ENCODE data around the gene DBP. TPM values are rescaled to one million over a fixed set of nuclear protein-coding genes. Genes with fewer than 3 reads are reported as not detected.

DBP gene
- total and polyA plus RNA-seq, 2 donors (not counting 1 experiment from before 2014, with no cell fraction given): 4.8 to 23.6 TPM

DNA sequence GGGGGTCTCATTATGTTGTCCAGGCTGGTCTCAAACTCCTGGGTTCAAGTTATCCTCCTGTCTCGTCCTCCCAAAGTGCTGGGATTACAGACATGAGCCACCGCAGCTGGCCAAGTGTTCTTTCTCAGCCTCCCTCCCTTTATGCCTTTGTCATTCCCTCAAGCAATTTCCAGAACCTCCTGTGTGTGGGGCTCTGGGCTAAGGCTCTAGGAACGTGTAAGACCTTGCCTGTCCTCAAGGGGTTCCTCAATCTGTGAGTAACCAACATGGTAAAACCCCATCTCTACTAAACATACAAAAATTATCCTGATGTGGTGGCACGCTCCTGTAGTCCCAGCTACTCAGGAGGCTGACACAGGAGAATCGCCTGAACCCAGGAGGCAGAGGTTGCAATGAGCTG lies 46.2 kb downstream of the DBP start:
- Histone ChIP-seq H2AFZ (ENCODE audit: low read length) (no peak overlapping the region), H3K4me2 (ENCODE audit: extremely low read depth, insufficient read depth, low read length) (no peak overlapping the region), H3K9me3 (ENCODE audit: control insufficient read depth, insufficient read depth, low read depth, low read length) (no peaks in the 10 kb centered on the region), H3K4me1 (ENCODE audit: control insufficient read depth, extremely low read depth, insufficient read depth, low read length) (no peaks in the 10 kb centered on the region), H3K9ac (ENCODE audit: insufficient read depth, low read length) (no peak overlapping the region), H3K36me3 (ENCODE audit: control insufficient read depth, insufficient read depth, low read length) (no peaks in the 10 kb centered on the region), H3K79me2 (ENCODE audit: control insufficient read depth, insufficient read depth, low read length) (no peaks in the 10 kb centered on the region), H3K27ac (ENCODE audit: insufficient read depth, low read length) (no peak overlapping the region), H3K27me3 (ENCODE audit: control insufficient read depth, insufficient read depth, low read length) (no peaks in the 10 kb centered on the region), H4K20me1 (ENCODE audit: control insufficient read depth, extremely low read depth, insufficient read depth, low read length) (no peaks in the 10 kb centered on the region), H3K4me3 (replicated peaks in 1 of 4; ENCODE audit: control extremely low read depth in 1 of 4, insufficient read depth in 1 of 4, low read depth in 3 of 4, low read length in 4 of 4) (no peak overlapping the region)
- TF ChIP-seq, protein P1, sequence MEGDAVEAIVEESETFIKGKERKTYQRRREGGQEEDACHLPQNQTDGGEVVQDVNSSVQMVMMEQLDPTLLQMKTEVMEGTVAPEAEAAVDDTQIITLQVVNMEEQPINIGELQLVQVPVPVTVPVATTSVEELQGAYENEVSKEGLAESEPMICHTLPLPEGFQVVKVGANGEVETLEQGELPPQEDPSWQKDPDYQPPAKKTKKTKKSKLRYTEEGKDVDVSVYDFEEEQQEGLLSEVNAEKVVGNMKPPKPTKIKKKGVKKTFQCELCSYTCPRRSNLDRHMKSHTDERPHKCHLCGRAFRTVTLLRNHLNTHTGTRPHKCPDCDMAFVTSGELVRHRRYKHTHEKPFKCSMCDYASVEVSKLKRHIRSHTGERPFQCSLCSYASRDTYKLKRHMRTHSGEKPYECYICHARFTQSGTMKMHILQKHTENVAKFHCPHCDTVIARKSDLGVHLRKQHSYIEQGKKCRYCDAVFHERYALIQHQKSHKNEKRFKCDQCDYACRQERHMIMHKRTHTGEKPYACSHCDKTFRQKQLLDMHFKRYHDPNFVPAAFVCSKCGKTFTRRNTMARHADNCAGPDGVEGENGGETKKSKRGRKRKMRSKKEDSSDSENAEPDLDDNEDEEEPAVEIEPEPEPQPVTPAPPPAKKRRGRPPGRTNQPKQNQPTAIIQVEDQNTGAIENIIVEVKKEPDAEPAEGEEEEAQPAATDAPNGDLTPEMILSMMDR (conservative IDR thresholded peaks at IDR 0.05 in 1 of 2, IDR thresholded peaks at IDR 0.05 in 1 of 2; ENCODE audit: low read depth in 1 of 2, low read length in 2 of 2): no peak
- no peak for TF ChIP-seq EZH2 (IDR thresholded peaks at IDR 0.05; ENCODE audit: low read length, missing control alignments)
- DNase-seq (ENCODE audit: low read depth in 2 of 2): no peak

DNA sequence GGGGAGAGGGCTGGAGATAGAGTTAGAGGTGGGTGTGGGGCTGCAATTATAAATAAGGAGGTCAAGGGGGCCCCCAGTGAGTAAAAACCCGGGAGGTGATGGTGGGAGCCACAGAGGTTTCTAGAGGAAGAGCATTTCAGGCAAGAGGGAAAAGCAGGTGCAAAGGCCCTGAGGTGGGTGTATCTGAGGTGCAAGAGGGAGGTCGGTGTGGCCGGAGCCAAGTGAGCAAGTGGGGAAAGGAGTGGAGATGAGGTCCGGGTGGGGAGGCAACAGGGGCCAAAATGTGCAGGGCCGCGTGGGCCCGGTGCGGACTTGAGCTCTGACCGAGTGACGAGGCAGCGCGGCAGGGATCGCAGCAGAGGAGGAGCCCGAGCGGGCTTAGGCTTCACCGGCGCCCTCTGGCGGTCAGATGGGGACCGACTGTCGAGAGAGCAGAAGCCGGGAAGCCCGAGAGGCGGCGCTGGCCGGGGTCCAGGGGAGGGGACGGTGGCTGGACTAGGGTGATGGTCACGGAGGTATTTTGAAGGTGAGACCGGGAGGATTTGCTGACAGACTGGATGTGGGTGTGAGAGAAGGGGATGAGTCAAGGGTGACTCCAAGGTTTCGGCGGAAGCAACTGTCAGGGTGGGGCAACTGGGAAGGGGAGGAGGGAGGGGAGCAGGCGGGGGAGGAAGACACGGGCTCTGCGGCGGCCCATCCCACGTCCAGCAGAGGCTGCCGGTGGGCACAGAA lies 48.3 kb downstream of the DBP start:
- TF ChIP-seq EZH2 (IDR thresholded peaks at IDR 0.05; ENCODE audit: low read length, missing control alignments): no peak
- TF ChIP-seq, protein P1 (conservative IDR thresholded peaks at IDR 0.05 in 1 of 2, IDR thresholded peaks at IDR 0.05 in 1 of 2; ENCODE audit: low read depth in 1 of 2, low read length in 2 of 2): peak; percentile 85 to 90
- Histone ChIP-seq H3K9ac (ENCODE audit: insufficient read depth, low read length) (peak overlapping the region; percentile 24), H4K20me1 (ENCODE audit: control insufficient read depth, extremely low read depth, insufficient read depth, low read length) (no peaks in the 10 kb centered on the region)

DNA sequence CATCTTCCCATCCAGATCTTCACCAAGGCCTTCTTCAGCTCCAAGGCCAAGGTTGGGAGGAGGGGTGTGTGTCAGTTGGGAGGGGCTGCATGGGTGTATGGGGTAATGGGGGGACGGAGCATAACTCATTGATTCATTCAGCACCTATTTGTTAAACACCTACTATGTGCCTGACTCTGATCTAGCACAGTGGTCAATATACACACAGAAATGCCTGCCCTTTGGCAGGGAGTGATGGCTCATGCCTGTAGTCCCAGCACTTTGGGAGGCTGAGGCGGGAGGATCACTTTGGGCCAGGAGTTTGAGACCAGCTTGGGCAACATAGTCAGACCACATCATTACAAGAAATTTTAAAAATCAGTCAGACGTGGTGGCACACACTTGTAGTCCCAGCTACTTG lies 49.8 kb downstream of the DBP start:
- Histone ChIP-seq H3K27ac (ENCODE audit: insufficient read depth, low read length) (no peak overlapping the region), H3K9ac (ENCODE audit: insufficient read depth, low read length) (no peak overlapping the region), H2AFZ (ENCODE audit: low read length) (no peak overlapping the region), H3K4me1 (ENCODE audit: control insufficient read depth, extremely low read depth, insufficient read depth, low read length) (peaks cover 4% of the 10 kb centered on the region), H3K4me2 (ENCODE audit: extremely low read depth, insufficient read depth, low read length) (no peak overlapping the region), H3K9me3 (ENCODE audit: control insufficient read depth, insufficient read depth, low read depth, low read length) (no peaks in the 10 kb centered on the region), H3K79me2 (ENCODE audit: control insufficient read depth, insufficient read depth, low read length) (no peaks in the 10 kb centered on the region), H4K20me1 (ENCODE audit: control insufficient read depth, extremely low read depth, insufficient read depth, low read length) (no peaks in the 10 kb centered on the region), H3K36me3 (ENCODE audit: control insufficient read depth, insufficient read depth, low read length) (no peaks in the 10 kb centered on the region), H3K27me3 (ENCODE audit: control insufficient read depth, insufficient read depth, low read length) (no peaks in the 10 kb centered on the region), H3K4me3 (replicated peaks in 1 of 4; ENCODE audit: control extremely low read depth in 1 of 4, insufficient read depth in 1 of 4, low read depth in 3 of 4, low read length in 4 of 4) (no peak overlapping the region)
- no peak for DNase-seq (ENCODE audit: low read depth in 2 of 2)
- TF ChIP-seq EZH2 (IDR thresholded peaks at IDR 0.05; ENCODE audit: low read length, missing control alignments): no peak
- TF ChIP-seq, protein P1 (conservative IDR thresholded peaks at IDR 0.05 in 1 of 2, IDR thresholded peaks at IDR 0.05 in 1 of 2; ENCODE audit: low read depth in 1 of 2, low read length in 2 of 2): no peak

More for the DNA sequence above, 48.3 kb downstream of the DBP start:
- Histone ChIP-seq H3K4me2 (ENCODE audit: extremely low read depth, insufficient read depth, low read length) (peak overlapping the region; percentile 79), H3K79me2 (ENCODE audit: control insufficient read depth, insufficient read depth, low read length) (no peaks in the 10 kb centered on the region), H3K36me3 (ENCODE audit: control insufficient read depth, insufficient read depth, low read length) (no peaks in the 10 kb centered on the region), H2AFZ (ENCODE audit: low read length) (peak overlapping the region; percentile 90), H3K4me1 (ENCODE audit: control insufficient read depth, extremely low read depth, insufficient read depth, low read length) (peaks cover 4% of the 10 kb centered on the region), H3K4me3 (replicated peaks in 1 of 4; ENCODE audit: control extremely low read depth in 1 of 4, insufficient read depth in 1 of 4, low read depth in 3 of 4, low read length in 4 of 4) (peak overlapping the region; percentile 26 to 56 (median 39)), H3K9me3 (ENCODE audit: control insufficient read depth, insufficient read depth, low read depth, low read length) (no peaks in the 10 kb centered on the region), H3K27me3 (ENCODE audit: control insufficient read depth, insufficient read depth, low read length) (no peaks in the 10 kb centered on the region), H3K27ac (ENCODE audit: insufficient read depth, low read length) (no peak overlapping the region)
- peak; percentile 74 to 81 for DNase-seq (ENCODE audit: low read depth in 2 of 2)
